ENCODE measurements around the gene LAMP2.

DNA sequence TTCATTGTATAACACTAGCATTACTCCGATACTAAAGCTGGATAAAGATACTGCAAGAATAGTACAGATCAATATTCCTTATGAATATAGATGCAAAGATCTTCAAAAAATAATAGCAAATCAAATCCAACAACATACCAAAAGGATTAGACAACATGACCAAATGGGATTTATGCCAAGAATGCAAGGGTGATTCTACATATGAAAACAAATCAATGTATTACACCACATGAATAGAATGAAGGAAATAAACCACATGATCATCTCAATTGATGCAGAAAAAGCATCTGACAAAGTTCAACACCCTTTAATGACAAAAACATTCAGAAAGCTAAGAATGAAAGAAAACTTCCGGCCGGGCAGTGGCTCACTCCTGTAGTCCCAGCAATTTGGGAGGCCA, 48.8 kb upstream of the LAMP2 start:
- no peak for TF ChIP-seq SUZ12 (IDR thresholded peaks at IDR 0.05; ENCODE audit: extremely low read depth, insufficient read depth, insufficient read length)
- no peak for TF ChIP-seq ZNF274 (IDR thresholded peaks at IDR 0.05; ENCODE audit: low read depth, low read length)
- TF ChIP-seq YY1 (IDR thresholded peaks at IDR 0.05; ENCODE audit: insufficient read depth, insufficient read length): no peak

Measured in NT2/D1 (cell line).